Caco-2 (cell line): ENCODE results near the gene CIT. TPM values are rescaled to one million over a fixed set of nuclear protein-coding genes. Genes with fewer than 3 reads are reported as not detected.
A peak's percentile ranks its signal among the peaks of the same experiment; 100 is the strongest.
"Not testable (repeated sequence)": the region's sequence is repeated elsewhere in the genome, so short reads cannot be mapped to it uniquely, and the experiment has no call there.

Experiments
- BruUV-seq: library from RNA; stranded (reverse); fragments of 400-500 nt; replicated peaks from 2 replicates; lab custom pipeline; 2021; lab: Mats Ljungman, UMichigan
- CTCF ChIA-PET: fragments of 300-600 bp; sonication (Branson Sonifier 250); formaldehyde crosslinking; loops from one replicate; lab custom pipeline; 2022; ENCODE audit warnings: antibody characterized with exemption; lab: Charles Lee
- POLR2A ChIA-PET: fragments of 300-600 bp; sonication (Branson Sonifier 250); formaldehyde crosslinking; loops from one replicate; lab custom pipeline; 2022; ENCODE audit warnings: antibody characterized with exemption; lab: Charles Lee
- DNase-seq, 2 experiments: peaks; one replicate each; pipeline versions ENCODE4 v3.0.0 to v3.0.0-alpha.2; 2020 to 2022
- H3K27me3 ChIP-seq: replicated peaks from 2 replicates; pipeline ENCODE4 v1.6.0; 2011; ENCODE audit warnings: low read length; ENCODE audit not compliant: control insufficient read depth, insufficient read depth
- H3K36me3 ChIP-seq: 2 replicates; pipeline ENCODE4 v1.5.1; 2011; ENCODE audit warnings: low read length; ENCODE audit not compliant: control insufficient read depth, insufficient read depth
- H3K4me1 ChIP-seq: fragments of 250-450 bp; sonication (Bioruptor Pico); 2 replicates; pipeline ENCODE4 v1.5.1; 2020; ENCODE audit warnings: mild to moderate bottlenecking
- H3K4me3 ChIP-seq: 2 replicates; pipeline ENCODE4 v1.5.1; 2011; ENCODE audit warnings: low read depth, mild to moderate bottlenecking, control low read depth, low read length
- H3K9me3 ChIP-seq: fragments of 250-450 bp; sonication (Bioruptor Pico); 2 replicates; pipeline ENCODE4 v1.5.1; 2020; ENCODE audit warnings: mild to moderate bottlenecking, moderate library complexity
- H3K27ac Mint-ChIP-seq: one replicate; pipeline ENCODE4 v1.8.0; 2022; ENCODE audit warnings: mixed read lengths; ENCODE audit not compliant: unreplicated experiment
- H3K27me3 Mint-ChIP-seq: one replicate; pipeline ENCODE4 v1.8.0; 2022; ENCODE audit warnings: mixed read lengths; ENCODE audit not compliant: insufficient read depth, unreplicated experiment
- H3K36me3 Mint-ChIP-seq: one replicate; pipeline ENCODE4 v1.8.0; 2022; ENCODE audit warnings: mild to moderate bottlenecking, mixed read lengths; ENCODE audit not compliant: insufficient read depth, unreplicated experiment
- H3K4me1 Mint-ChIP-seq: one replicate; pipeline ENCODE4 v1.8.0; 2022; ENCODE audit warnings: low read depth, mixed read lengths; ENCODE audit not compliant: unreplicated experiment
- H3K4me3 Mint-ChIP-seq: one replicate; pipeline ENCODE4 v1.8.0; 2022; ENCODE audit warnings: mild to moderate bottlenecking, moderate library complexity, mixed read lengths; ENCODE audit not compliant: unreplicated experiment
- H3K9me3 Mint-ChIP-seq: one replicate; pipeline ENCODE4 v1.8.0; 2022; ENCODE audit warnings: mixed read lengths; ENCODE audit not compliant: unreplicated experiment
- CTCF ChIP-seq, 2 experiments: fragments of 200-600 bp in 1 of 2; IDR thresholded peaks; 1 replicate in 1 of 2; 2 replicates in 1 of 2; pipeline versions ENCODE4 v1.5.1 to v1.8.0; 2011 to 2022; ENCODE audit warnings: antibody characterized with exemption in 1 of 2, control low read depth in 1 of 2, inconsistent platforms in 1 of 2, low read depth in 1 of 2, low read length in 1 of 2, mild to moderate bottlenecking in 1 of 2, moderate library complexity in 1 of 2; ENCODE audit not compliant: insufficient read depth in 1 of 2, severe bottlenecking in 1 of 2, unreplicated experiment in 1 of 2
- intact Hi-C: fragments of 100-400 bp; cut with micrococcal nuclease; formaldehyde crosslinking; loops from one replicate; pipeline ENCODE4 v1.10.0; 2022; ENCODE audit not compliant: unreplicated experiment
- total RNA-seq: library from RNA; stranded (reverse); gene quantifications from 2 replicates; pipeline ENCODE4 v1.2.3, GENCODE V29; 2022

The CIT gene
- total RNA-seq, 1 experiment from 2014 or later, result 55.9 TPM

- Histone ChIP-seq H3K36me3 (no peaks in the 10 kb centered on the region), H3K9me3 (no peaks in the 10 kb centered on the region), H3K27me3 (no peaks in the 10 kb centered on the region), H3K4me3 (no peak overlapping the region), H3K4me1 (peaks cover 2% of the 10 kb centered on the region; the same call in 1 of the 2 replicates)
- no peaks in the 10 kb centered on the region for H3K4me1 Mint-ChIP-seq
- DNase-seq, result no peak
- no peaks in the 10 kb centered on the region for H3K9me3 Mint-ChIP-seq
- no TSS peak for BruUV-seq
- CTCF ChIA-PET, result no interaction called here
- no peak overlapping the region for H3K27ac Mint-ChIP-seq
- no peak overlapping the region for H3K4me3 Mint-ChIP-seq
- no peak for TF ChIP-seq CTCF (IDR thresholded peaks at IDR 0.05; ENCODE audit: insufficient read depth in 1 of 2, low read depth in 1 of 2, low read length in 1 of 2, severe bottlenecking in 1 of 2, unreplicated experiment in 1 of 2)
- no peaks in the 10 kb centered on the region for H3K27me3 Mint-ChIP-seq
- intact Hi-C loops, result no loop called here
- POLR2A ChIA-PET, result no interaction called here
- H3K36me3 Mint-ChIP-seq, result no peaks in the 10 kb centered on the region
Observed at GRCh38 chr12:119660076-119660475, 217.0 kb downstream of the CIT start.

GRCh38 chr12:119659289-119659897, 217.7 kb downstream of the CIT start:
- ChIA-PET POLR2A (no interaction called here), CTCF (no interaction called here)
- H3K9me3 ChIP-seq, result no peaks in the 10 kb centered on the region; the same call in 1 of the 2 replicates
- no peaks in the 10 kb centered on the region for H3K4me1 ChIP-seq
- BruUV-seq, result no TSS peak
- no peaks in the 10 kb centered on the region for H3K9me3 Mint-ChIP-seq
- H3K27me3 Mint-ChIP-seq, result no peaks in the 10 kb centered on the region
- H3K4me3 Mint-ChIP-seq, result no peak overlapping the region
- no peak overlapping the region for H3K27ac Mint-ChIP-seq
- H3K27me3 ChIP-seq, result no peaks in the 10 kb centered on the region
- H3K4me1 Mint-ChIP-seq, result no peaks in the 10 kb centered on the region
- H3K4me3 ChIP-seq, result no peak overlapping the region
- DNase-seq, result peak in 1 of 2 experiments; percentile 56
- H3K36me3 ChIP-seq, result no peaks in the 10 kb centered on the region
- intact Hi-C loops, result loop anchor here (1.0 to 5.0 kb wide), 2 partner anchors 8 to 243 kb away; no protein-coding TSS in a partner anchor
- TF ChIP-seq CTCF (IDR thresholded peaks at IDR 0.05; ENCODE audit: insufficient read depth in 1 of 2, low read depth in 1 of 2, low read length in 1 of 2, severe bottlenecking in 1 of 2, unreplicated experiment in 1 of 2), result peak; percentile 57 to 88
- H3K36me3 Mint-ChIP-seq, result no peaks in the 10 kb centered on the region

GRCh38 chr12:119658166-119658565, 219.0 kb downstream of the CIT start:
- H3K9me3 ChIP-seq, BruUV-seq, H3K4me1 ChIP-seq, H3K4me1 Mint-ChIP-seq, H3K36me3 ChIP-seq, POLR2A ChIA-PET, H3K27ac Mint-ChIP-seq, H3K4me3 Mint-ChIP-seq, H3K27me3 Mint-ChIP-seq, H3K4me3 ChIP-seq, H3K36me3 Mint-ChIP-seq, H3K27me3 ChIP-seq: not testable (repeated sequence)
- CTCF ChIA-PET, result interaction anchor here (0.7 to 1.4 kb wide), 4 partner anchors 9 to 122 kb away, joined by 4 to 16 read pairs (median 8); partner anchors contain the start of gene PRKAB1
- intact Hi-C loops, result loop anchor here (1.0 to 5.0 kb wide), 2 partner anchors 123 to 244 kb away; no protein-coding TSS in a partner anchor
- peak in 1 of 2 experiments; percentile 17 for DNase-seq
- H3K9me3 Mint-ChIP-seq, result peaks cover 10% of the 10 kb centered on the region
- peak in 1 of 2 experiments; percentile 12 for TF ChIP-seq CTCF (IDR thresholded peaks at IDR 0.05; ENCODE audit: insufficient read depth in 1 of 2, low read depth in 1 of 2, low read length in 1 of 2, severe bottlenecking in 1 of 2, unreplicated experiment in 1 of 2)

- H3K27ac Mint-ChIP-seq, H3K4me3 Mint-ChIP-seq, H3K27me3 ChIP-seq, H3K36me3 Mint-ChIP-seq, H3K36me3 ChIP-seq, POLR2A ChIA-PET, H3K4me1 ChIP-seq, H3K27me3 Mint-ChIP-seq, CTCF ChIA-PET, H3K4me3 ChIP-seq, H3K4me1 Mint-ChIP-seq, DNase-seq, H3K9me3 ChIP-seq, BruUV-seq: not testable (repeated sequence)
- peaks cover 15% of the 10 kb centered on the region for H3K9me3 Mint-ChIP-seq
- intact Hi-C loops, result loop anchor here (5.0 kb wide), 1 partner anchor 245 kb away; no protein-coding TSS in a partner anchor
Observed at GRCh38 chr12:119657001-119657400, 220.1 kb downstream of the CIT start.
